HG03558 (cell line): ENCODE data around the gene BOD1.

ENCODE experiments used
- ATAC-seq: cut with Tn5 transposase; IDR thresholded peaks from one replicate; pipeline ENCODE4 v1.9.1; 2021; ENCODE audit warnings: moderate number of reproducible peaks; ENCODE audit not compliant: unreplicated experiment; ENCODE audit errors: extremely low read depth

The BOD1 gene

DNA sequence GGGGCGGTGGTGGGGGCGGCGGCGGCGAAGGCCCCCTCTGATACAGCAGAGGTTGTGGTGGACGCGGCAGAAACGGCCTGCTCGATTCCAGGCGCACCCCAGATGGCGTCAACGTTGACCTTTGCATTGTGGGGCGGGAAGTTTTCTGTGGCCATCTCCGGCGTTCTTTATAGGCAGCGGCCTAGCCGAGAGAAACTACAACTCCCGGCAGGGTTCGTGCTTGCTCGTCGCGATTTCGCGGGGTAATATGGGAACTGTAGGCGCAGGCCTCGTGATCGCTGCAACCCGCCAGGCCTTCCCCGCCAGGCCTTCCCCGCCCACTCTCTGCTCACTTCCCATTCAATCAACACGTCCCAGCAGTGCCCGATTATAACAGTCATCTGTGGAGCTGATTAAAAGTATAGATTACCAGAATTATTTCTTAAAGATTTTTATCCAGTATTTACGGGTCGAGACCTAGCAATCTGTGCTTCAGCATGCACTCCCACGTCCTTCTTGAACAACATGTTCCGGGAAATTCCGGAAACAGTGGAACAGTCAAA is at the start of gene BOD1:
TSS of gene BOD1 (minus strand) at position 74 of the 542 bp plus-strand sequence. CDS start 214 bp downstream, outside the sequence.
- peak; percentile 81 for ATAC-seq

DNA sequence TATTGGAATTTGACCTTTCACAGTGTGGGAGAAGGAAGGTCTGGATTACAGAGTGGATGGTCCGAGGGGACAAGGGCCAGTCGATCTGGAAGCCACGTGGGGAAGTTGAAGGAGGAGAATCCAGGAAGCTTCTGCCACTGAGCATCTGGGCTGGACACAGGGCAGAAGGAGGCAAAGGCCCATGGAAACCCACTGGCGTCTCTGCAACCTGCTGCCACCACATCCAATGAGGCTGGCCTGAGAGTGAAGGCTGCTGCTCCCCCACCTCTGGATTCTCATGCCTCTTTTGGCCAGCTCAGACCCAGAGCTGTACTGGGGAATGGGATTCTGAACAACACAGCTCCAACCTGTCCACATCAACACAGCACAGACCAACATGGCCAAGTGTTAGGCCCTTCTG is 48.9 kb upstream of the BOD1 start:
- ATAC-seq, result no peak

GRCh38 chr5:173664154-173664526 is 47.7 kb upstream of the BOD1 start:
- no peak for ATAC-seq

GRCh38 chr5:173663352-173664153 is 47.1 kb upstream of the BOD1 start:
- no peak for ATAC-seq

GRCh38 chr5:173662581-173663351 is 46.3 kb upstream of the BOD1 start:
- ATAC-seq, result no peak

DNA sequence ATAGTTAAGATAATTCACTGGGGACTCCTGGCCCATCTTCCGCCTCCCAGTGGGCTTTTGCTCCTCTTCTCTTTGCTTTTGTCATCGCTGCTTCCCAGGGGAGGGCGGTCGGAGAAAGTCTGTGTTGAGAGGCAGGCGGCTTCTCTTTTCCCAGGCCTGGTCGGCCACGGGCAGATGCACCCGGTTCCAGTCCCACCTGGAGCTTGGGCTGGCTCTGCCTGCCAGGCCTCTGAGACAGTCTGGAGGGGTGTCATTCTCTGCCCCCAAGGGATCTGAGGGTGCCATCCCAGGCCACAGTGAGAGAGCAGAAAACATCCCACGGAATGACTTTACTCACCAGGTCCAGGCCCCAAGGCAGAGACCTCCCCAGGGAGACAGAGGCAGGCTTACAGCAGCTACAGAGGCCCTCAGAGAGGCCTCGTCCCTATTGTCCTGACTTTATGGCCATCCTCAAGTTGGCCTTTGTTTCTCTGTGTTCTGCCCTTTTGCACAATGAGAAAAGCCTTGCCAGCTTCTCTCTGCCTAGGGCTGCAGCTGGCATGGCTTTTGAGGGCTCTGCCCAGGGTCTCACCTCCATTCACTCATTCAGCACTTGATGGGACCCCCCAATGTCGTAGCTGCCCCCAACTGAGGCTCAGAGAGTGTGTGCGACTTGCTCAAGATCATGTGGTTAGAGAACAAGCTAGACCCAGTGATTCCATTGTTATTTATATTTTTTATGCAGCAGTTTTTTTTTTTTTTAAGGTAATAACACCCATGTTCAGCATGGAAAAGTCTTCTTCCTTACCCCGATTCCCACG is 44.2 kb upstream of the BOD1 start:
- ATAC-seq, result no peak

GRCh38 chr5:173659423-173659822 is 43.0 kb upstream of the BOD1 start:
- ATAC-seq, result no peak

DNA sequence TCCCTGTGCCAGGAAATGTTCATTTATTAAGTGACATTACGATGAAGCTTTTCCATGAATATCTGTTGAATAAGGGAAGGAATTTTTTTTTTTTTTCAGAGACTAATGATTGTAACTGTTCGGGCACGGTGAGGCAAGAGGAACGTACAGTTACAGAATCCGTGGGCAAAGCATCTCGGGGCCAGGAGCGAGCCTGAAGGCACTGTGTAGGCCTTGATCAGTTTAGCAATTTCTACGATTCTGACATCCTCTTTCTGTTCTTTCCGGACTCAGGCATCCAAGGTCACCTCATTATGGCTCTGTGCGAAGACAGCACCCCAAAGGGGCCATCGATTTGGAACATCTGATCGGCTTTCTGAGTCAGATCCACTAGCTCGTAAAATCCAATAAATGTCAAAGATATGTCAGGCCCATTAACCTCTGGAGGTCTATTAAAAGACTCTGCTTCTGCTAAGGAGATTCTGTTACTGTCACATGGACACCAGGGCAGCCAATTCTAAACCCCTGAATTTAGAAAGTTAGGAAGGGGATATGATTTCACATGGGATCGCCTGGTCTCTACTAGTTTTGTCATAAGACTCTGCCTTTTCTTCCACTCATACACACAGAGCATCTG is 41.4 kb upstream of the BOD1 start:
- ATAC-seq, result no peak

DNA sequence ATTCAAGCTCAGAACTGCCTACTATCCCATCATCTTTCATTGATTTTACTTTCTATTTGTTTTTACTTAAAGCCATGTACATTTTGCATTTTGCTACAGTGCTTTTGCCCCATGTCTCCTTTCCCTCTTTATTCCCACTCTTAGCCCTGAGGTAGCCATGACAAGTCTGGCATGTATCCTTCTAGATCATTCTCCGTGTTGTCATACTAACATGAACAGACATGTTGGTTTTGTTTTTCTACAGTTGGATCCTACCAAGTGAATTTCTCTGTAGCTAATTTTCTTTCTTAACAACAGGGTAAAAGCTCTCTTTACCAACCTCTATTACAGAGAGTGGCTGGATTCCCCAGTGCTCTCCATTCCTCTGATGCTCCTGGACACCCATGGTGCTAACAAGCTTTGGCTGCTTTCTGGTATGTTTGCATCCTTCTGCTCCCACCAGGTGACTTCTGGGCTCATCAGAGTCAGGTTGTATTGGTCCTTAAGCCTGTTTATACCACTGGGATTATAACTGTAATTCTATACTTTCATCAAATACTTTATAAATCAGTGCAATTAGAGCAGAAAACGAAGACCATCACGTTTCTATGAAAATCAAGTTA is 38.8 kb upstream of the BOD1 start:
- ATAC-seq, result no peak

DNA sequence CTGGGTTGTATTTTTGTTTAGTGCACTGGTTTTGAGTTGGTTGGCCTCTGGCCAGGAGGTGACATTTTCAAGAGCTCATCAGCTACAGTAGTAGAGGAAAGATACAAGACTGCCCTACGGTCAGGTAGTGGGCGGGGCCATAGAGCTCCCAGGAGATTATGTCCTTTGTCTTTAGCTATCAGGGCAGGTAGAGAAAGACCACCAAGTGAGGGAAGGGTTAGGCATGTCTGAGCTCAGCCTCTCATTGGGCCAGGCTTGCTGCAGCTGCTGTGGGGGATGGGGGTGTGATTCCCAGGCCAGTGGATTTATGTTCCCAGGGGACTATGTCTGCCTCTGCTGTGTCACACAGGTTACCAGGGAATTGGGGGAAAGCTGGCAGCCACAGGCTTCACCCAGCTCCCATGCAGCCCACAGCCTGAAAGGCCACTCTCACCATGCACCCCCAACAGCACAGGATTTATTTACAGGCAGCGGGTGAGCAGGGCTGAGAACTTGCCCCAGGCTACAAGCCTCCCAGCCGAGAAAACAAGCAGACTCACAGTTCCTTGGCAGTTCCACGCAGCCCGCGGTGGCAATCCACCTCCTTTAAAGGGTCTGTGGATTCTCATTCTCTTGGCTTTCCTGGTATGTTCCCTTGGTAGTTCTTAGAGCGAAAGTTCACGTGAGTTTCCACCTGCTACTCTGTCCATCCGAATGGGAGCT is 37.5 kb upstream of the BOD1 start:
- no peak for ATAC-seq

DNA sequence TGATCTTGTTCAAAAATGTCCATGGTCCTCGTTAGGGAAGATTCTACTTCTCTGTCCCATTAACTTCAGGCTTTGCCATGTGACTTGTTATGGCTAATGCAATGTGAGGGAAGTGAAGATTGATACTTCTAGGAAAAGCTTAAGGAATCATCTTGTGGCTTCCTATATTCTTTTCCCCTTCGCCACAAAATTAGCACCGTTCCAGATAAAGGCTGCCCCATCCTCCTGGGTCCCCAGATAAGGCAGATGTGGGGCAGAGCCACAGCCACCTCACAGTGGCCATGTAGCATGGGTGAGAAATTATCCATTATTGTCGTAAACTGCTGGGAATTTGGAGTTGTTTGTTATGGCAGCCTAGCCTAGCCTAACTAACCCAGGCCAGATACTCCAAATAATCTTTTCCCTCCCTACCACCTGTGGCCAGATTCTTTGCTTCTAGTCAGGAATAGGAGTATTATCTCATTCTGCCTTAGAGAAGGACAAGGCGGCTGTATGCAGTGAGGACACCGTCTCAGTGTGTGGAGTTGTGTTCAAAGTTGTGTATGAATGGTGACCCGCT is 31.9 kb upstream of the BOD1 start:
- no peak for ATAC-seq

- ATAC-seq, result no peak
These were observed 30.2 kb upstream of the BOD1 start for GRCh38 chr5:173646692-173647091.

GRCh38 chr5:173645890-173646574 is 29.6 kb upstream of the BOD1 start:
- ATAC-seq, result no peak

DNA sequence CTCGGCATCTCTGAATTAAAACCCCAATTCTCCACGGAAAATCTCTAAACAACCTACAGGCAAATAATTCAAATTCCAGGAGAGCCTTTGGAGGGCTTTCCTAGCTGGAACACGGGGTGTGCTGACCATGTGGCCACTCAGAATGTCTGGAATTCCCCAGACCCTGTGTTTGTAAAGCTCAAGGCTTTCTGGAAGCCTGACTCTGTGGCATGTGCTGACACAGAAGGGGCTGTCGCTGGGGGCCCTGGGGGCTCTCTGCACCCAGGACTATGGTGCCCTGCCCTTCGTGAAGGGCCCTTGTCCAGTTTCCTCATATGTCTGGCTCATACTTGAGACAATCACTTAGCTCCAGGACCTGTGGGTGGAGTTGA is 29.0 kb upstream of the BOD1 start:
- ATAC-seq, result no peak

DNA sequence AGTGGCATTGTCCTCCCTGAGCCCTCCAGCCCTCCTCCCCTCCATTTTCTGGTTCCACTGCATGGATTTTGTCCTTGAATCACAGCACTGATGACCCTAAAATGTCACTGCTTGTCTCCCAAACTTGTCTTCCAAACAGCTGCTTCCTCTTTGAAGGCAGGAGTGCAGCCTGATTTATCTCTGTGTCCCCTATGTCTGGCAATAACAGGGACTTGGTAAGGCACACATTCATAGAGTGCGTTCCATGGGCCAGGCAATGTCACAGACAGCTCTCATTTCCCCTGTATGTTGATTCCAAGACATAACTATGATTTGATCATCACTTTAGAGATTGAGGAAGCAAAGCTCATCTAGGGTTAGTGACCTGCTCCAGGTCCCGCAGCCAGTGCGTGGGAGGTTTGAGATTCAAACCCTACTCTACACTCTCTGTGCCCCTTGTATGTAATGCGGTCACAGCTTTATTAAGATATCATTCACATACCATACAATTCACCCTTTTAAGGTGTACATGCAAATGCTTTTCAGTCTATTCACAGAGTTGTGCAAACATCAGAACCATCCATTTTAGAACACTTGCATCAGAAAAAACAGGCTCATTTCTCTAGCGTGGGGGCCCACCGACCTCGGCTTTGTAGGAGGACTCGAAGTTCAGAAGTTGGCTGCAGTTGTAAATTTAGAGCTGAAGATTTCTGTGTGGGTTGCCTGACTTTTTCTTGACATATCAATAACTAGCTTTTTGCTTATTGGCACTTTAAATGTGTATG is 28.4 kb upstream of the BOD1 start:
- no peak for ATAC-seq

DNA sequence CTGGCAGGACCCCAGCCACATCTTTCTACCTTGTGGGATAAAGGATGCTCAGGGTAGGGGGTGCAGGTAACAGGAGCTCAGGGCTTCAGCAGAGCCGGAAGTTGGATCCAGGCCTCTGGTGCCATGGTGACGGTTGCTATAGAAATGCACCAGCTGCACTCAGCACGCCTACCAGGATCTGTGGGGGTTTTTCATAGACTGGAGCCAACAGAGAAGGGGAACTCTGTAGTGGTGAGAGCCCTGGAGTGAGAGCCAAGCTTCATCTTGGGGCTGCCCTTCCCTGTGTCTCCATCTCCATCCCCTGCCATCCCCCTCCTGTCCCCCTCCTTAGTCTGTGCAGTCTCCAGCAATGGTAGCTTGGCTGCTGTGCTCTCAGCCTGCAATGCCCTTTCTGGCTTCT is 27.5 kb upstream of the BOD1 start:
- peak; percentile 57 for ATAC-seq

DNA sequence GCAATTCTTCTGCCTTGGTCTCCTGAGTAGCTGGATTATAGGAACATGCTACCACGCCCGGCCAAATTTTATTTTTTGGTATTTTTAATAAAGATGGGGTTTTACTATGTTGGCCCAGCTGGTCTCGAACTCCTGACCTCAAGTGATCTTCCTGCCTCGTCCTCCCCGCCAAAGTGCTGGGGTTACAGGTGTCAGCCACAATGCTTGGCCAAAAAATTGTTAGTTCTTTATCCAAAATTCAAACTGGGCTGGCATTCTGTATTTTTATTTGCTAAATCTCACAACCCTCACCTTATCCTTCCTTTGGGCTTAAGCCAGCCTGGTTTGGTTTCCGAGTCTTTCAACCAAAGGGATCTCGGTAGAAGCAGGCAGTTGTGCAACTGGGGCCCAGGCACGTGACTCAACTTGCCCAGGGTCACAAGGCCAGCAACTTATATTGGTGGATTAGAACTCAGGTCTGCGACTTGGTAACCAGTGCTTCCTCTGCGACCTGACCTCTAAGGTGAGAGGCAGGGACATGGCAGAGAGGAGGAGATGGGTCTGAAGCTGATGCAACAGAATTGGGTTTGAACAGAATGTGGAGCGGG is 26.5 kb upstream of the BOD1 start:
- no peak for ATAC-seq
